GM19438 (cell line): ENCODE measurements around the gene PI4K2A.
"Not testable (repeated sequence)": the region's sequence is repeated elsewhere in the genome, so short reads cannot be mapped to it uniquely, and the experiment has no call there.

Experiments used
- ATAC-seq: cut with Tn5 transposase; IDR thresholded peaks from one replicate; pipeline ENCODE4 v1.9.1; 2021; ENCODE audit warnings: low read depth; ENCODE audit not compliant: unreplicated experiment

Gene PI4K2A

DNA sequence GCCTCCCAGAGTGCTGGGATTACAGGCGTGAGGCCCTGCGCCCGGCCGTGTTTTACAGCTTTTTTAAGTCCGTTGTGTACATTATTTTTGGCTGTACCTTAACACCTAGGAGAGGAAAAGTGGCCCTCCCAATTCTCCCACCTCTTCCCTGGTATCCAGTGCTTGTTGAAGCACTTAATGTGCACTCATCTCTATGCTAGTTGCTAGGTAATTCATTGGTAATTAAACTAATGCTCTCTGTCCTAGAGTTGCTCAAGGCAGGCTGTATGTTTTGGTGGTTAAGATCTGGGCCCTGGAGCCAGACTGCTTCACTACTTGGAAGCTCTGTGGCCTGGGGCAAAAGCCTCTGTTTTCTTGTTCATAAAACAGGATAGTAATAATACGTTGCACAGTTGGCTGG lies 27.0 kb downstream of the PI4K2A start:
- no peak for ATAC-seq

DNA sequence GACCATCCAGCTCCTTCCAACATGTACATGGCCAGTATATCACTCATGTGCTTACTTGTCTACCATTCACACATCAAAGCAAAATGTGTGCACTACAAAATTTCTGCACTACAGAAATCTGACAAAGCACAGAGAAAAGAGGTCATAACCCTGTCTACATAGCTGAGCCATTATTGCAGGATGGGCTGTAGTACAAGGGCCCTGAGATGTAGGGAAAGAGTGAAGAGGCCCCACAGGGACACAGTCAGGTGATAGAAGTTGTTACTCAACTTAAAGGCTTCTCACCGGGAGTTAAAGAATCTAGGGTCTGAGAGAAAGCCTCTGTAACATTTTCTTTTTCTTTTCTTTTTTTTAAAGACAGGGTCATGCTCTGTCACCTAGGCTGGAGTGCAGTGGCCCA lies 29.1 kb downstream of the PI4K2A start:
- no peak for ATAC-seq

DNA sequence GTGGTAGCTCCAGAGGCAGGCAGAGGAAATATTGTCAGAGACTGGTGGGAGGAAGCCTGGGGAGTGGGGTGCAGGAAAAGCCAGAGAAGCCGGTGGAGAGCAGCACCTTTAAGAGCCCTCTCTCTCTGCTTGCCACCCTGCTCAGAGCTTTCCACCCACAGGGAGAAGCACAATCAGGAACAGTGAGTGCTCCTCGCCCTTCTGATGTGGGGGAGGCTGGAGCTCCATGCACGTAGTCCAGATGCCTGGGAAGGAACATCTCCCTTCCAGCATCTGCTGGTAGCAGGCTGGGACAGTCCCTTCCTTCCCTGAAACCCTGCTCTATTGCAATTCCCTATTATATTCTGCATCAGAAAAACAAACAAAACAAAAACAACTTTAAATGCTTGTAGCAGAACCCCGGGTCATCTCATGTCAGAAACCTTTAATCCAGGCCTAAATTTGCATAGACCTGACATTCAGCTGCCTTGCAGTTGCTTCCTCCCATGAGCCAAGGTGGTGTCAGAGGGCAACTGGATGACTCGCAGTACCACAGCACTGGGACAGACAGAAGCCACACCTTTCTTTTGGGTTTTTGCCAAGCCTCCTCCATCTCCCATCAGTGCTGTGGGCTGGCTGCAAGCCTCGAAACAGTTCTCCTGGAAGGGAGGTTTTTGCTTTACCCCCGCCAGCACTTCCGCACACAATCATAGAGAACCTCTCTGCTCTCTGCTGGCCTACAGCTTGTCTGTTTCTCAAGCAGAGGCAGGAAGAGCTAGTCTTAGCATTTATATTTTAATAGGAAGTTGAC lies 33.5 kb downstream of the PI4K2A start:
- no peak for ATAC-seq

DNA sequence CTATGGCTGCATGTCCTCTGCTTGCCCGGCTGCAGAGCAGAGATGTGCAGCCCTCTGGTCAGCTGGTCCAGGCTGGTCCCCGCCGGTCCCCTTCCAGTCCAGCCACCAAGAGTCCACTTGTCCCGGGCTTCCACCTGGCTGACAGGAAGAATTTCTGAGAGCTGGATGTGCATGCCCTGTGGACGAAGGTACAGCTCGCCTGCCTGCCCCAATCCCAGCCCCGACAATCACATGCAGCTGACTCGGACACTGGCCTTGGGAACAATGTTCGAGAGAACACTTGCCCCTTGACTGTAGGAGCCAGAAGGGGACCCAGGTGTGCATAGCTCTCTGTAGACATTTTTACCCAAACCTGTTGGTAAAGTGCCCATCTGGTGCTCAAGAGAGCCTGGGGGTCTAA lies 34.8 kb downstream of the PI4K2A start:
- ATAC-seq = no peak

DNA sequence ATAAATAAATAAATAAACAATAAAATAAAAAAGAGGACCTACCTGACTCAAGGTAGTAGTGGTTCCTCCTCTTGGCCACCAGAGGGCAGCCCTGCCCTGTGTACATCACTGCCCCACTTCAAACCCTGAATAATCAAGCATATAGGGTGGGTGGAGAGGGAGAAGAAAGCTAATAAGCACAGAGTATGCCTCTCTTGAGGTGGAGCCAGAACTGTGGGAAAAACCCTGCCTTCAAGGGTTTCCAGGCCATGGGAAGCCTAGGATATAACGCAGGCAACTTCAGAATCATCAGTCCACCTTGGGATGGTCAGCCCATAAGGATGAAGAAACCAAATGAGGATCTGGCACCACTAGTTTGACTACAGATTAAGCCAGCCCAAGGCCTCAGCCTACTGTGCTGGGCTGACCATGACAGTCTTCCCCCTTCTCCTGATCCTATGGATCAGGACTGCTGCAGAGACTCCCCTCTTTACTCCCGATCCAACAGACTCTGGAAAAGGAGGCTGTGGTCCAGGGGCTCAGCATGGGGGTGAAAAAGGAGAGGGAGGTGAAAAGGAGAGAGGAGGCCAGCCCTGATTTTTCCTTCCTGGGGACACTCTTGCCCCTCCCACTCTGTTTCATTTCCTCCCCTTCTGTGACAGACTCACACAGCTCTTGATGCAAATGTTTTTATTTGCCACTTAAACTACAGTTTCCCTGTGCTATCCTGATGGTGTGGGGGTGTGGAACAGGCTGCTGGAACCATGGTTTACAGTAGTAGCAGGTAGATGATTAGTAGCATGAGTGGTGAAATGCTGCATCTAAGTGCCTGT lies 36.5 kb downstream of the PI4K2A start:
- peak; percentile 57 for ATAC-seq

DNA sequence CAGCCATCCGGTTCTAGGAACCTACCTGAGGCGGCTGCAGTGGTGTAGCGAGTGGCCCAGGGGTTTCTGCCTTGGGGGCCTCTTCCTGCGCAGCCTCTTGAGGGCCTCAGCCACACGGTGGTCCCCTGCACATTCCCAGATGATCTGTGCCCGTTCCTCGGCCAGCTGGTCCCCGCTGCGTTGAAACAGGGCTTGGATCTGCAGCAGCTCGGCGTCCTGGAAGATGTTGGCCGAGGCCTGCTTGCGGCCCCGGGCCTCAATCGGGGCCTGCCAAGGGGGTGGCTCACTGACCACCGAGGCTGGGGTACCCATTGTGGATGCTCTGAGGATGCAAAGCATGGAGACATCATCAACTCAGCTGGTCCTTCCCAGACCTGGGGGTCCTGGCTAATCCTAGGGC lies 39.1 kb downstream of the PI4K2A start:
- ATAC-seq = no peak

DNA sequence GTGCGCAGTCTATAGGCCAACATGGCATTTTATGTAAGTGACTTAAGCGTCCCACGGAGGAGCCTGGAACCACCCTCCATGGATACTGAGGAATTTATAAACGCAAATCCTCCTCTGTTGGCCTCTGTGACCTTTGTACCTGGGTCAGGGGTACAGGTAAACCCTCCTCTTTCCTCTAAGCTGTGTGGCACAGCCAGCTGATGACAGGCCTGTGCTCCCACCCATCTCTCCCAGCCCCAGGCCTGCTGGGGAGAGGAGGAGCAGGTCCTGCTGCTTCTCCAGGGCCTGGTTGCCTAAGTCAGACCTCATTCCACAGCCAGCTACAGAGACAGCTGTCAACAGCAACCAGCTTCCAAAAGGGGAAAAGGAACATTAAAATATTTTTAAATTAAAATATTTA lies 41.6 kb downstream of the PI4K2A start:
- no peak for ATAC-seq

DNA sequence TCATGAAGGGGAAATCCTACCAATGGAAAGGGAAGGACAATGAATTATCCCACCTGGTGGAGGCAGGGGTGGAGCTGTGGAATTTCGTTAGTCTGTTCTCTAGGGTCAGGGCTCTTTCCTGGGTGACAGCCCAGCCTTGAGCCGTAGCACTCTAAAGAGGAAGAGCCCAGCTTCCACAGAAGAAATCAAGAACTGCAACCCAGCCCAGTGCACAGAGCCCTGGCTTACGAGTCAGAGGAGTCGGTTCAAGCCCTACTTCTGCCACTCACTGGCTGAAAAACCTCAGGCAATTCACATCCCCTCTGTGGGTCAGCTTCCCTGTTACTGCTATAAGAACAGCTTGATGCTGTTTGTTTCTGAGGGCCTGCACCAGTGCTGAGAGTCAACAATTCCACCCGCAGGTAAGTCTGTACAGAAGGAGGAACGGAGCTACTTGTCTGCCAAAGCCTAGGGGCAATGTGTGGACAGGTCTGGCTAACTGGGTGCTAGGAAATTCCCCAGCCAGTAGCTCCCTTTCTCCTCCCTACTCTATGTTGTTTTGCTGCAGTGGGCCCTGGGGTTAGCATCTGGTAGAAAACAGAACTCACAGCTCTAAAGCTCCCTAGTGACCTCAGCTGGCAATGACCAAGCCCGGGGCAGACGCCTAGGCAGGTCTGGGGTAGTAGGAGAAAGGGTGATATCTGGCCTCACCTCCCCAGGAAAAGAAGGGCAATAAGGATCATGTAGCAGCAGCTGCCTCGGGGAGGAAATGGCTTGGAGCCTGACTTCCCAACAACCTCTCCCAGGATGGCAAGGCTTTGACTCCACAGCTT lies 43.3 kb downstream of the PI4K2A start:
- no peak for ATAC-seq

DNA sequence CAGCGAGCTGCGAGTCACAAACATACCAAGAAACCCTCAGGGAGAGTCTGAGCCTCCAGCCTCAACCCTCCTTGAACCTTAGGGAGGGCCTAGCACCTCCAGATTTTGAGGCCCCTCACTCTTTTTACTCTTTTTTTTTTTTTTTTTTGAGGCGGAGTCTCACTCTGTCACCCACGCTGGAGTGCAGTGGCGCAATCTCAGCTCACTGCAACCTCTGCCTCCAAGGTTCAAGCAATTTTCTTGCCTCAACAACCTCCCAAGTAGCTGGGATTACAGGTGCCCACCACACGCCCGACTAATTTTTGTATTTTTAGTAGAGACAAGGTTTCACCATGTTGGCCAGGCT lies 43.9 kb downstream of the PI4K2A start:
- ATAC-seq = not testable (repeated sequence)

DNA sequence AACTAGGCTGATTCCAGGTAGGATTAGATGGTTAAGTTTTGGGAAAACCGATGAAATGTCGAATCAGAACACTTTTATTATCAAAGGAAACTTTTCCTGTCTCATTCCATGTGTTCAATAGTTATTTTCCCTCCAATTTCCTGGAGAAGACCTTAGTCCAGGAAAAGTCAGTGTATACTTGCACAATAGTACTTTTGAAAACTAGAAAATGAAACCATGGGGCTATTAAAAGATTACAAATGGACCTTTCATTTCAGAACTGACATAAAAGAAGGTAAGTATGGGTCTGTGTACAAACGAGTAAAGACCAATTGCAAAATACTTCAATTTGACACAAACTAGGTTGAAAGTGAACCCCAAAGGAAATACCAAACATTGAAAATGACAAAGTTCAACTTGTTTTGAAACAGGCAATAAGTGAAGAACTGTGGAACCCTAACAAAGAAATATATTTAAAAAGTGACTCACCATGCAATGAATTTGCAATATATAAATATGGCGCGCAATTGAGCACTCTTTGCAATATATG lies 44.5 kb downstream of the PI4K2A start:
- ATAC-seq = no peak

DNA sequence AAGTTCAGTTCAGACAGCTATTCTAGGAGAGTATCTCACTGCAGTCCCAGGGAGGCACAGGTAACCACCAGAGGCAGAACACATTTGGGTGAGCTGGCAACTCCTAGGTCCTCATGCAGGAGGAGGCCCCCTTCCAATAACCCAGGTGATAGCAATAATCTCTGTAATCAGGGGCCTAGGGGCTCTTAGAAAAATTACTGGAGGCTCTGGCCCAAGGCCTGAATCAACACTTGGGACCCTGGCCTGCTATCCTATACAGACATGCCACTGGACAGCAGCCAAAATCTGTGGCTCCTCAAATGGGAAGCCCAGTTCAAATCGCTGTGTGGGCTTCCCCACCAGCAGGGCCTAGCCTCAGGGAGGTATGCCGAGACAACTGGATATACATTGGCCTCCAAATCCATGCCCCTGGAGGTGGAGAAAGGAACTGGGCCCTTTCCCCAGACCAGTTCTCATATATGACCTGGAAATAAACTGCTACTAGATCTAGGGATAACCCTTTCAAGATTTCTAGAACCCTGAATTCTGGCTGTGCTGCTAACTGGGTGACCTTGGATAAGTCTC lies 45.0 kb downstream of the PI4K2A start:
- ATAC-seq = no peak

DNA sequence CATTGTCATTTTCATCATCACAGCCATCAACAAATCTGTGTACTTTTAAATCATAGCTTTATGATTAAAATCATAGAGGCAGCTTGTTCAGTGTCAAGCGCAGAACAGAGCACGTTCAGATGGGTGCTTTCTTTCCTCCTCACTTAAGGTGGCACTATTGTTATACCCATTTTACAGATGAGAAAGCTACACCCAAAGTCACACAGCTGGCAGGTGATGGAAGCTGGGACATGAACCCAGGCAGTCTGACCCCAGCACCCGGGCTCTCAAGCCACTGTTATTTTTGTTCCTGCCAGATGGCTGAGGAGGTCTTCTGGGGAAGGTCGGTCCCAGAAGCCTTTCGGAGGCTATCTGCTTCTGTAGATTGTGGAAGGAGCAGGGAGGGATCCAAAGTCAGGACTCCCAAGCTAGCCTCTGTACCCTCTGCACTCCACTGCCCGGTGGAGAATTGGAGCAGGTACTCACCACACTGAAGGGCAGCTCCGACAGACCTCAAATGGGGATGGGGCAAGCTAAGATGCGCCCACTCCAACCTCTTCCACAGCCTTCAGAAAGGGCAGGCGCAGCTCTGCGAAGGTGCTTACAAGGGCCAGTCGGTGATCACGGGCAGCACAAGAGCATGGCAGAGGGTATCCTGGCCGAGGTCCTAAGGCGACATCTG lies 46.0 kb downstream of the PI4K2A start:
- ATAC-seq = no peak

DNA sequence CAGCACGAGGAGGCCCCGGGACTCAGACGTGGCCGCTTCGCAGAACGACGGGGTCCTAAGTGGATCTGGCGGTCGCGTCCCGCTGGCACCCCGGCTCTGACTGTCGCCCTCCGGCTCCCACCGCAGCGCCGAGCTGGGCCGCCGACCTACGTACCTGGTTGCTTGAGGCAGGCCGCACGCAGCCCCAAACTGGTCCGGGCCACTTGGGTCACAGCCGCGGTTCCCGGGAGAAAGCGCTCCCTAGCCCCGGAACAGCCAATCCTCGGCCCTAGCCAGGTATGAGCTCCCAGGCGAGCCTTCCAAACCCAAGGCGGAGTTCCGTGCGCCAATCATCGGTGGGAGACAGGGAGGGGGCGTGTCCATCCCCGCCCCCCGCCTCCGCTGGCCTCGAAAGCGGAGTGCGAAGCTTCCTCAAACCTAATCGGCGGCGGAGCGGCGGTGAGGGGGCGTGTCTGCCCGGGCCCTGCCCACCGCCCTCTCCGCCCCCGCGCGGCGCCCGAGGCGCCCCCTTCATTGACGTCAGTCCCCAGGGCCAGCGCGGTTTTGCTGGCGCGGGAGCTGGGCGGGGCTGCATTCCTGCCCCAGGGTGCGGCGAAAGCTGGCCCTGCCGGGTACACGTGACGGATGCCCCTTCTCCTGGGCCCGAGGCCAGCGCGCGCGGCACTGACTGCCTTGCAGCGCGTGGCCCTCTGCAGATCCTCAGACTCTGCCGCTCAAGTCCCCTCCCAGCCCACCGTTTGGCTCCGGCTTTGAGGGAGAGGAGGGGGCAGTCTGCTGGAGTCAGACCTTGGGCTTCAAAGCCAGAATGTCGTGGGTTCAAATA lies 46.7 kb downstream of the PI4K2A start, which contains the start of gene AVPI1:
TSS of gene AVPI1 (minus strand) at position 280 of the 823 bp plus-strand sequence. CDS start 7,336 bp downstream, outside the sequence.
- peak; percentile 90 for ATAC-seq

DNA sequence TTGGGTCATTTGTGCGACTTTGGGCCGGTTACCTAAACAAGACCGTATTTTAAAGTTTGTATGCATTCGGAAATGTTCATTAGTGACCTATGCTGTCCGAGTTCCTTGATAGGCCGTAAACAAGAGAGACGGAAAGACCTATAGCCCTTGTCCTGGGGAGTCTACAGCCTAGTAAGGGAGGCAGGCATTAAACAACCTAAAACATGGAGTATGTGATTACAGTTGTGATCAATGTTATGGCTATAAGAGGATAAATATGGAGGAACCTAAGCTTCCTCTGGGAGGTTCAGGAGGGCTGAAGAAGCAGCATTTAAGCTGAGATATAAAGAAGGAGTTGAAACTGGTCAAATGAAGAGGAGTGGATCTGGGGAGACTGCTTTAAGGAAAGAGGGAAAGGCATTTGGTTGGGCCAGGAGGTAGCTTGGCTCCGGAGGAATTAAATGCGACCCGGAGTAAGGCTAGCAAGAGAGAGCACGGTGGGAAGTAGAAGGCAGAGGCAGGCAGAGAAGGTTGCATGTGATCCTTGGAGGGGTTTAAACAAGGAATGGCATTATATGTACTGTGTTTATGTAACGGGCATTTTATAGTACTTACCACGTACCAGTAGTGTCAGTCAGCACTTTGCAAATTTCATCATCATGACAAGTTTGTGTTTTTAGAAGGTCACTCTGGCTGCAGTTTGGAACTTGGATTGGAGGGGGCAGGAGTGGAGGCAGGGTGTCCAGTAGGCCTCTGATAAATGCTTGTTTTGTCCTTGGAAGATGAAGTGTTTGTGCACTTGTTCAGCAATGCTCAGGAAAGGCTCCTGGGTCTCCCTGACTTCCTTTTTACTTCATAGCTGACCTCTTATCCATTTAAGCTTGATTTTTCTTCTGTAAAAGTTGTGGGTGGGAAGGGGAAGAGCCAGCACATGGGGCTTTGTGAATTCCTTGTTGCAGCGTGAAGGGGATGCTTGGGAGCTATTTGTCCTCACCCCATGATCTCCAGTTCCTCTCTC lies 47.6 kb downstream of the PI4K2A start:
- no peak for ATAC-seq

DNA sequence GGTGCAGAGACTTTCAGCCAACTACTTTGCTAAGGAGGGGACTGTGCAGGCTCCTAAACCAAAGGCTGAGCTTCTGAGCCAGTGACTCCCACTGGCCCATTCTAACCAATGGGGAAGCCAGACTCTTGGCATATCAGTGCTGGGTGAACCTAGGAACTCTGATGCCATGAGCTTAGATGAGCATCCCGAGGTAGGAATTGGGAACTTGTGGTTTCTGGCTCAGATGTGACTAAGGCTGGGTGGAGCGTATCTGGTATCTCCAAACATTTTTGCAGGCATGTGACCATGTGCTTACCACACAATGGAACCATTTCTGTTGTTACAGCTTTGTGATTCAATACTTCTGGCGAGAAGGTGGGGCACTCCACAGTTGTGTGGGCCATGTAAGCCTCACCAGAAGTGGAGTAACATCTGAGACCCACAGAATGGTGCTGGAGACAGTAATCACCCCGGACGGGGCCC lies 49.1 kb downstream of the PI4K2A start:
- ATAC-seq = no peak

DNA sequence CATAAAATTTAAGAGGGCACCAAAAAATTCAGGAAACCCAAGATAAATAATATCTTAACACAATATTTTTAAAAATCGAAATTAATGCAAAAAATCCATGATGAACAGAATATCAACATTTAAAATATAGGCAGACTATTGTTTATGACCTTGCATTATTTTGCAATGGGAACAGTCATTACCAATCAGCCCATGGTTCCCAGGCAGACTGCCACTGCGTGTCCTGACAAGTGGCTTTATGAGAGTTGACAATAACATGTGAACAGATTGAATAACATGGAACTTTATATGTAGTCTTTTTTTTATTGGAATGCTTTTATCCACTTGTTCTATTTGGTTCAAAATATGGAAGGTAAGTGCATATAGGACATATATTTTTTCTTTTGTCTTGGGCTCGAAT lies 49.7 kb downstream of the PI4K2A start:
- ATAC-seq = no peak

DNA sequence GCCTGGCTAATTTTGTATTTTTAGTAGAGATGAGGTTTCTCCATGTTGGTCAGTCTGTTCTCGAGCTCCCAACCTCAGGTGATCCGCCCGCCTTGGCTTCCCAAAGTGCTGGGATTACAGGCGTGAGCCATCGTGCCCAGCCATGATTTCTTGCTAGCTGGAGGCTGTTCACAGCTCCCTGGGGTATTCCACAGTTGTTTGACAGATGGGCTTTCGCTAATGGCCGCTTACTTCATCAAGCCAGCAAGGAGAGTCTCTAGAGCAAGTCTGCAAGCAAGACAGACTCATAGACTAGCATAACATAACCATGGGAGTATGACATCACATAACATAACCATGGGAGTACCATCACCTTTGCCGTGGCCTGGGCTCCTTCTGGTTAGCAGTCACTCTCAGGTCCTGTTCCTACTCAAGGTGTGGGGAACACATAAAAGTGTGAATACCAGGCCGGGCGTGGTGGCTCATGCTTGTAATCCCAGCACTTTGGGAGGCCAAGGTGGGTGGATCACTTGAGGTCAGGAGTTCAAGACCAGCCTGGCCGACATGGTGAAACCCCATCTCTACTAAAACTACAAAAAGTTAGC lies 57.7 kb downstream of the PI4K2A start:
- not testable (repeated sequence) for ATAC-seq
